Osteocyte (in vitro differentiated cells): ENCODE measurements around the gene UBQLNL. TPM values are rescaled to one million over a fixed set of nuclear protein-coding genes. Genes with fewer than 3 reads are reported as not detected.

Experiments used
- DNase-seq: peaks from one replicate; pipeline ENCODE4 v3.0.0; 2021; ENCODE audit warnings: mixed read lengths; ENCODE audit not compliant: unreplicated experiment; ENCODE audit errors: extremely low spot score
- H3K27ac Mint-ChIP-seq: one replicate; pipeline ENCODE4 v1.8.0; 2021; ENCODE audit warnings: mild to moderate bottlenecking, mixed read lengths; ENCODE audit not compliant: unreplicated experiment
- H3K27me3 Mint-ChIP-seq: one replicate; pipeline ENCODE4 v1.8.0; 2021; ENCODE audit warnings: mixed read lengths; ENCODE audit not compliant: unreplicated experiment
- H3K36me3 Mint-ChIP-seq: one replicate; pipeline ENCODE4 v1.8.0; 2021; ENCODE audit warnings: mixed read lengths; ENCODE audit not compliant: unreplicated experiment
- H3K4me1 Mint-ChIP-seq: one replicate; pipeline ENCODE4 v1.8.0; 2021; ENCODE audit warnings: mixed read lengths; ENCODE audit not compliant: unreplicated experiment
- H3K4me3 Mint-ChIP-seq: one replicate; pipeline ENCODE4 v1.8.0; 2021; ENCODE audit warnings: mild to moderate bottlenecking, moderate library complexity, mixed read lengths; ENCODE audit not compliant: unreplicated experiment
- H3K9me3 Mint-ChIP-seq: one replicate; pipeline ENCODE4 v1.8.0; 2021; ENCODE audit warnings: mixed read lengths; ENCODE audit not compliant: unreplicated experiment
- CTCF ChIP-seq: fragments of 200-600 bp; sonication (generic); IDR thresholded peaks from 2 replicates; pipeline ENCODE4 v1.5.0; 2021; ENCODE audit warnings: antibody characterized with exemption, mild to moderate bottlenecking, moderate library complexity
- total RNA-seq: library from RNA; stranded (reverse); gene quantifications from 2 replicates; pipeline ENCODE4 v1.2.1, GENCODE V29; 2021

Gene UBQLNL
- total RNA-seq, 1 donor from 2014 or later, result 0.32 TPM

- H3K9me3 Mint-ChIP-seq, result no peaks in the 10 kb centered on the region
- no peak overlapping the region for H3K27ac Mint-ChIP-seq
- H3K4me1 Mint-ChIP-seq, result no peaks in the 10 kb centered on the region
- no peaks in the 10 kb centered on the region for H3K36me3 Mint-ChIP-seq
- H3K4me3 Mint-ChIP-seq, result no peak overlapping the region
- DNase-seq, result no peak
- no peak for TF ChIP-seq CTCF
- H3K27me3 Mint-ChIP-seq, result peaks cover 12% of the 10 kb centered on the region
Observed at GRCh38 chr11:5500393-5500801, 16.1 kb downstream of the UBQLNL start.

- DNase-seq, result no peak
- TF ChIP-seq CTCF, result no peak
- Mint-ChIP-seq H3K9me3 (no peaks in the 10 kb centered on the region), H3K27ac (no peak overlapping the region), H3K27me3 (peaks cover 12% of the 10 kb centered on the region), H3K4me3 (no peak overlapping the region), H3K4me1 (no peaks in the 10 kb centered on the region), H3K36me3 (no peaks in the 10 kb centered on the region)
Observed at GRCh38 chr11:5499671-5500070, 16.8 kb downstream of the UBQLNL start.

- no peak overlapping the region for H3K4me3 Mint-ChIP-seq
- no peak for TF ChIP-seq CTCF
- no peak overlapping the region for H3K27ac Mint-ChIP-seq
- DNase-seq, result no peak
- no peaks in the 10 kb centered on the region for H3K36me3 Mint-ChIP-seq
- H3K27me3 Mint-ChIP-seq, result peaks cover 16% of the 10 kb centered on the region
- no peaks in the 10 kb centered on the region for H3K4me1 Mint-ChIP-seq
- H3K9me3 Mint-ChIP-seq, result no peaks in the 10 kb centered on the region
Observed at GRCh38 chr11:5489576-5490357, 26.7 kb downstream of the UBQLNL start.

DNA sequence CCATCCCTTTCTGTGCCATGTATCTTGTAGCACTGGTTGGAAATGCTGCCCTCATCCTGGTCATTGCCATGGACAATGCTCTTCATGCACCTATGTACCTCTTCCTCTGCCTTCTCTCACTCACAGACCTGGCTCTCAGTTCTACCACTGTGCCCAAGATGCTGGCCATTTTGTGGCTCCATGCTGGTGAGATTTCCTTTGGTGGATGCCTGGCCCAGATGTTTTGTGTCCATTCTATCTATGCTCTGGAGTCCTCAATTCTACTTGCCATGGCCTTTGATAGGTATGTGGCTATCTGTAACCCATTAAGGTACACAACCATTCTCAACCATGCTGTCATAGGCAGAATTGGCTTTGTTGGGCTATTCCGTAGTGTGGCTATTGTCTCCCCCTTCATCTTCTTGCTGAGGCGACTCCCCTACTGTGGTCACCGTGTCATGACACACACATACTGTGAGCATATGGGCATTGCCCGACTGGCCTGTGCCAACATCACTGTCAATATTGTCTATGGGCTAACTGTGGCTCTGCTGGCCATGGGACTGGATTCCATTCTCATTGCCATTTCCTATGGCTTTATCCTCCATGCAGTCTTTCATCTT, 27.6 kb downstream of the UBQLNL start:
- no peak for DNase-seq
- TF ChIP-seq CTCF, result no peak
- peaks cover 12% of the 10 kb centered on the region for H3K27me3 Mint-ChIP-seq
- no peak overlapping the region for H3K27ac Mint-ChIP-seq
- H3K4me3 Mint-ChIP-seq, result no peak overlapping the region
- H3K9me3 Mint-ChIP-seq, result no peaks in the 10 kb centered on the region
- no peaks in the 10 kb centered on the region for H3K4me1 Mint-ChIP-seq
- H3K36me3 Mint-ChIP-seq, result no peaks in the 10 kb centered on the region

DNA sequence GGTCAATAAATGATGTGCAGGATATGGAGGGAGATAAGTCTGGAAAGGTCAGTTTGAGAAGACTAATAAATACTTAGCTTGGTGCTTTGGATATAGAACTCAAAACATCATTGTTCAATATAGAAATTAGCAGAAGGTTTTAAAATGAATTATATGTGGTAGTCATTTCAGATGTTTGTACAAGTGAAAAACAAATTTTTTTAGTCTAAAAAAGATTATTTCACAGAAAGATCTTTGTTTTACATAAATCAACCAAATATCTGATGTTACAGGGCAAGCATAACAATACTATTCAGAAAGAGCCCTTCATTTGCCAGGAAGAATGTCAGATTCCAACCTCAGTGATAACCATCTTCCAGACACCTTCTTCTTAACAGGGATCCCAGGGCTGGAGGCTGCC, 28.1 kb downstream of the UBQLNL start, which contains the start of gene OR52D1:
Gene OR52D1 (plus strand): TSS at position 301 of the 400 bp plus-strand sequence. CDS start 22 bp downstream, at position 323.
- no peak for DNase-seq
- Mint-ChIP-seq H3K4me3 (no peak within 1 kb of the TSS), H3K4me1 (no peaks in the 10 kb centered on the region), H3K9me3 (no peaks in the 10 kb centered on the region), H3K36me3 (no peaks in the 10 kb centered on the region), H3K27ac (no peak within 1 kb of the TSS), H3K27me3 (peaks cover 11% of the 10 kb centered on the region)
- TF ChIP-seq CTCF, result no peak
